ENCODE results near the gene CD247.

- TF ChIP-seq POLR2AphosphoS5 (IDR thresholded peaks at IDR 0.05) (no peak), CTCF (IDR thresholded peaks at IDR 0.05) (no peak), POLR2A (IDR thresholded peaks at IDR 0.05; ENCODE audit: low read depth) (no peak)
Observed at GRCh38 chr1:167463875-167464575, 54.3 kb downstream of the CD247 start.
